PC-3 (cell line): Measurements from ENCODE around the gene CDH4. TPM values are rescaled to one million over a fixed set of nuclear protein-coding genes. Genes with fewer than 3 reads are reported as not detected.

ENCODE experiments used
- ATAC-seq: fragments of 200-7000 bp; cut with Tn5 transposase; 2 replicates; pipeline ENCODE4 v1.9.1; 2020; ENCODE audit warnings: mild to moderate bottlenecking, moderate library complexity
- BruUV-seq: library from RNA; stranded (reverse); fragments of 400-500 nt; replicated peaks from 2 replicates; lab custom pipeline; 2021; lab: Mats Ljungman, UMichigan
- CTCF ChIA-PET: fragments of 300-600 bp; sonication (Branson Sonifier 250); formaldehyde crosslinking; loops from one replicate; lab custom pipeline; 2022; ENCODE audit warnings: antibody characterized with exemption; lab: Charles Lee
- POLR2A ChIA-PET: fragments of 300-600 bp; sonication (Branson Sonifier 250); formaldehyde crosslinking; loops from one replicate; lab custom pipeline; 2022; ENCODE audit warnings: antibody characterized with exemption; ENCODE audit not compliant: unreplicated experiment; lab: Charles Lee
- DNase-seq: peaks from one replicate; pipeline ENCODE4 v3.0.0-alpha.2; 2015
- H2AFZ ChIP-seq: fragments of 300-600 bp; sonication (generic); 2 replicates; pipeline ENCODE4 v1.6.0; 2016; ENCODE audit warnings: antibody characterized with exemption, low read length
- H3F3A ChIP-seq: fragments of 300-600 bp; sonication (generic); one replicate; pipeline ENCODE4 v1.6.0; 2017; ENCODE audit warnings: antibody characterized with exemption, low read length, control low read depth, mild to moderate bottlenecking; ENCODE audit not compliant: unreplicated experiment
- H3K27ac ChIP-seq: fragments of 300-600 bp; sonication (generic); 2 replicates; pipeline ENCODE4 v1.5.1; 2016; ENCODE audit warnings: mild to moderate bottlenecking, low read length
- H3K27me3 ChIP-seq: fragments of 300-600 bp; sonication (generic); 2 replicates; pipeline ENCODE4 v1.6.1; 2016; ENCODE audit warnings: low read length, mixed read lengths
- H3K36me3 ChIP-seq: fragments of 300-600 bp; sonication (generic); 2 replicates; pipeline ENCODE4 v1.6.1; 2016; ENCODE audit warnings: low read depth, mixed run types, low read length, mixed read lengths
- H3K4me1 ChIP-seq: fragments of 300-600 bp; sonication (generic); 2 replicates; pipeline ENCODE4 v1.5.1; 2016; ENCODE audit warnings: low read length; ENCODE audit not compliant: insufficient read depth
- H3K4me2 ChIP-seq: fragments of 300-600 bp; sonication (generic); 2 replicates; pipeline ENCODE4 v1.6.0; 2016; ENCODE audit warnings: low read length
- H3K4me3 ChIP-seq: fragments of 300-600 bp; sonication (generic); 2 replicates; pipeline ENCODE4 v1.5.1; 2016; ENCODE audit warnings: mild to moderate bottlenecking, low read length, mixed read lengths
- H3K79me2 ChIP-seq: fragments of 300-600 bp; sonication (generic); 2 replicates; pipeline ENCODE4 v1.6.1; 2017; ENCODE audit warnings: low read length, mixed read lengths
- H3K9ac ChIP-seq: fragments of 300-600 bp; sonication (generic); 2 replicates; pipeline ENCODE4 v1.6.0; 2016; ENCODE audit warnings: mild to moderate bottlenecking, low read length
- H3K9me2 ChIP-seq: fragments of 300-600 bp; sonication (generic); replicated peaks from 2 replicates; pipeline ENCODE4 v1.6.1; 2016; ENCODE audit warnings: mixed run types, low read length, mixed read lengths
- H3K9me3 ChIP-seq: fragments of 300-600 bp; sonication (generic); 2 replicates; pipeline ENCODE4 v1.6.1; 2016; ENCODE audit warnings: low read length, mixed read lengths
- H4K20me1 ChIP-seq: fragments of 300-600 bp; sonication (generic); 2 replicates; pipeline ENCODE4 v1.6.1; 2016; ENCODE audit warnings: low read length, mixed read lengths
- CTCF ChIP-seq: fragments of 300-600 bp; sonication (generic); conservative IDR thresholded peaks from 2 replicates; pipeline ENCODE4 v1.5.1; 2017; ENCODE audit warnings: antibody characterized with exemption, low read depth, mild to moderate bottlenecking, low read length
- EZH2 ChIP-seq: fragments of 300-600 bp; sonication (generic); IDR thresholded peaks from one replicate; pipeline ENCODE4 v1.6.1; 2017; ENCODE audit warnings: antibody characterized with exemption, mild to moderate bottlenecking, low read length; ENCODE audit not compliant: unreplicated experiment
- EZH2phosphoT487 ChIP-seq: fragments of 300-600 bp; sonication (generic); IDR thresholded peaks from 2 replicates; pipeline ENCODE4 v1.6.1; 2018; ENCODE audit warnings: mild to moderate bottlenecking, antibody characterized with exemption, low read length, borderline replicate concordance
- intact Hi-C: fragments of 100-400 bp; cut with micrococcal nuclease; formaldehyde crosslinking; loops from 2 replicates; pipeline ENCODE4 v1.9.0; 2023
- total RNA-seq: library from RNA; depleted of rRNA; stranded (reverse); fragments of >200 nt; gene quantifications from 2 replicates; pipeline ENCODE4 v1.2.3, GENCODE V29; 2014

CDH4 gene
- total RNA-seq, 1 experiment from 2014 or later = not detected

GRCh38 chr20:61685462-61685861, 433.4 kb downstream of the CDH4 start:
- intact Hi-C loops = no loop called here
- Histone ChIP-seq H3K4me3 (no peak overlapping the region), H3K36me3 (no peaks in the 10 kb centered on the region), H3K9me3 (no peaks in the 10 kb centered on the region), H3K27ac (no peak overlapping the region), H3K79me2 (no peaks in the 10 kb centered on the region), H3K4me2 (no peak overlapping the region), H4K20me1 (no peaks in the 10 kb centered on the region), H3K9ac (no peak overlapping the region), H2AFZ (no peak overlapping the region), H3K4me1 (no peaks in the 10 kb centered on the region), H3K27me3 (peaks cover 87% of the 10 kb centered on the region), H3K9me2 (no peaks in the 10 kb centered on the region), H3F3A (no peaks in the 10 kb centered on the region)
- DNase-seq (no peak), ATAC-seq (no peak)
- TF ChIP-seq EZH2phosphoT487 = no peak
- TF ChIP-seq EZH2 = no peak
- TF ChIP-seq CTCF = no peak
- CTCF ChIA-PET = no interaction called here
- POLR2A ChIA-PET = no interaction called here
- BruUV-seq = no TSS peak

DNA sequence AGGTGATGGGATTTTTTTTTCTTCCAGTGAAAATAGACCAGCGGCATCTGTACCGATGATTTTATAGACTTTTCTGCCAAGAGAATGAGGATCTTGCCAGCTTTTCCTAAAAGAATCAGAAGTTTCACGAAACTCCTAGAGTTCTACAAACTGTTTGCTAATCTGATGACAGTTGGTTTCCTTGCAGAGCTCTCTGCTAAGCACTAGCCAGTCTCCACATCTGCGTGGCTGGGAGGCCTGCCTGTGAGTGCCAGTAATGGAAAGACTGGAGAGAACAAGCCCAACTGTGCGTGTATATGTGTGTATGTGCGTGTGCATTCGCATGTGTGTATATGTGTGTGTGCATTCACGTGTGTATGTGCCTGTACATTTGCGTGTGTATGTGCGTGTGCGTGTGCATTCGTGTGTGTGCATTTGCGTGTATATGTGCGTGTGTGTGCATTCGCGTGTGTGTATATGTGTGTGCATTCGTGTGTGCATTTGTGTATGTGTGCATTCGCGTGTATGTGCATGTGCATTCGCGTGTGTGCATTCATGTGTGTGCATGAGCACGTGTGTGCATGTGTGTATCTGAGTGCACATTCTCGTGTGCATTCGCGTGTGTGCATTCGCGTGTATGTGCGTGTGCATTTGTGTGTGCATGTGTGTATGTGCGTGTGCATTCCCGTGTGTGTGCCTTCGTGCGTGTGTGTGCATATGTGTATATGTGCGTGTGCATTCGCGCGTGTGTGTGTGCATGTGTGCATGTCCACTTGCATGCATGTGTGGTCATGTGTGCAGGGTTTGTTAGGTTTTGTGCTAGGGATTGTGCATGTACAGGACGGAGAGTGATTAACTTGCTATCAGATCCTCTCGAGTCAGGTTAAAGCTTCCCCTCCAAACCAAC, 434.2 kb downstream of the CDH4 start:
- ATAC-seq = no peak
- no peak overlapping the region for H2AFZ ChIP-seq
- no peak overlapping the region for H3K4me2 ChIP-seq
- H3K4me3 ChIP-seq = no peak overlapping the region
- DNase-seq = no peak
- no peaks in the 10 kb centered on the region for H3K36me3 ChIP-seq
- H4K20me1 ChIP-seq = no peaks in the 10 kb centered on the region
- H3F3A ChIP-seq = no peaks in the 10 kb centered on the region
- H3K4me1 ChIP-seq = no peaks in the 10 kb centered on the region
- no peaks in the 10 kb centered on the region for H3K9me3 ChIP-seq
- H3K9me2 ChIP-seq = no peaks in the 10 kb centered on the region
- ChIA-PET CTCF (no interaction called here), POLR2A (no interaction called here)
- H3K27ac ChIP-seq = no peak overlapping the region
- H3K79me2 ChIP-seq = no peaks in the 10 kb centered on the region
- TF ChIP-seq CTCF (no peak), EZH2 (no peak), EZH2phosphoT487 (no peak)
- no peak overlapping the region for H3K9ac ChIP-seq
- no TSS peak for BruUV-seq
- intact Hi-C loops = no loop called here
- peaks cover 82% of the 10 kb centered on the region for H3K27me3 ChIP-seq

DNA sequence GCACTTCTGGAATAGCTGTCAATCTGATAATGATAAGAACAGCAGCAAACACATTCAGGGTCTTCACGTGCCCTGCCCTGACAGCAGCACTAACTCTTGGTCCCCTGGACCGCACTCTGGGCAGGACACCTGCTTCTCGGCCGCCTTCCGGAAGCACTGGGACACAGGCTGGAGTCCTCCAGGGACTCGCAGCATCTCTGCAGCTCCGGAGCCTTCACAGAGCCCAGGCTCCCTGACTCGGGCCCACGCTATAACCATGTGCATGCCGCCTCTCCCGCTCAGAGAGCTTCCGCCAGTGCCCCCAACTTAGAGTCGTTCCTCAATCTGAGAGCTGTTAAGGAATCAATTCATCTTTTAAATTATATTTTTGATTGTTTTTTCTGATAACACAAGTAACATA, 436.4 kb downstream of the CDH4 start:
- no TSS peak for BruUV-seq
- Histone ChIP-seq H3F3A (no peaks in the 10 kb centered on the region), H4K20me1 (no peaks in the 10 kb centered on the region), H3K4me1 (no peaks in the 10 kb centered on the region), H3K9me2 (no peaks in the 10 kb centered on the region), H3K4me2 (no peak overlapping the region), H3K9ac (no peak overlapping the region), H3K36me3 (no peaks in the 10 kb centered on the region), H3K9me3 (no peaks in the 10 kb centered on the region), H3K27me3 (peaks cover 83% of the 10 kb centered on the region), H3K4me3 (no peak overlapping the region), H3K27ac (no peak overlapping the region), H3K79me2 (no peaks in the 10 kb centered on the region), H2AFZ (no peak overlapping the region)
- ChIA-PET POLR2A (no interaction called here), CTCF (no interaction called here)
- ATAC-seq = no peak
- no peak for TF ChIP-seq CTCF
- no peak for TF ChIP-seq EZH2
- TF ChIP-seq EZH2phosphoT487 = no peak
- DNase-seq = no peak
- intact Hi-C loops = no loop called here
